ENCODE measurements around the gene HCN4. TPM values are rescaled to one million over a fixed set of nuclear protein-coding genes. Genes with fewer than 3 reads are reported as not detected.
A peak's percentile ranks its signal among the peaks of the same experiment; 100 is the strongest.

The HCN4 gene
- total RNA-seq, 1 experiment from 2014 or later: 10.5 TPM

DNA sequence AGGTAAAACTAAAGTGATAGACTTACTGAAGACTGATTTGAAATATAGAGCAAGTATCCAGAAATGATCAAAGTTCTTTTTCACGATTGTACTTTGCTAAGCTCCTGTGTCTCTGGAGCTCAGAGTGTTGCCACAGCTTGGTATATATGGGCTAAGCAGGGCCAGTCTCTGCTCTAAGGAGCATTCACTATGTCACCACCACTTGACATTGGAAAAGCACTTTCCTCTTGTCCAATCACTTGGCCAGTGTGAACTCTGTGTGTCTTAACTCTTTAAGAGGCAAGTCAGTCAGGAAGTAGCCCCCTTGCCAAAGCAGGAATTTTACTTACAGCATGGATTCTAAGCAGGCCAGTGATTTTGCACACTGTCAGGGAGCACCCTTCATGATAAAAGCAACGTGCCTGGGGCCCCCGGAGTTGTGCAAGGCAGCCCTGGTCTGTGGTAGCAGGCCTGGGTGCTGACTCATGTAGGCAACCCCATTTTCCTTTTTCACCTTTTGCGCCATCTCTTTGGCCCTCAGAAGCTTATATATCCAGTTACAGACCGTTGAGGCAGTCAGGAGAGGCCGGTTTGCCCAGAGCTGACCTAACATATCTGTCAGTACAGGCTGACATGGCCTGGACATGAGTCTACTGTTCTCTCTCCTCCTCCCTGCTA is 73.0 kb downstream of the HCN4 start (continued):
- TF ChIP-seq, protein P1, sequence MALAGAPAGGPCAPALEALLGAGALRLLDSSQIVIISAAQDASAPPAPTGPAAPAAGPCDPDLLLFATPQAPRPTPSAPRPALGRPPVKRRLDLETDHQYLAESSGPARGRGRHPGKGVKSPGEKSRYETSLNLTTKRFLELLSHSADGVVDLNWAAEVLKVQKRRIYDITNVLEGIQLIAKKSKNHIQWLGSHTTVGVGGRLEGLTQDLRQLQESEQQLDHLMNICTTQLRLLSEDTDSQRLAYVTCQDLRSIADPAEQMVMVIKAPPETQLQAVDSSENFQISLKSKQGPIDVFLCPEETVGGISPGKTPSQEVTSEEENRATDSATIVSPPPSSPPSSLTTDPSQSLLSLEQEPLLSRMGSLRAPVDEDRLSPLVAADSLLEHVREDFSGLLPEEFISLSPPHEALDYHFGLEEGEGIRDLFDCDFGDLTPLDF (CRISPR knock-in tag; IDR thresholded peaks at IDR 0.05): no peak
- TF ChIP-seq, protein P2, sequence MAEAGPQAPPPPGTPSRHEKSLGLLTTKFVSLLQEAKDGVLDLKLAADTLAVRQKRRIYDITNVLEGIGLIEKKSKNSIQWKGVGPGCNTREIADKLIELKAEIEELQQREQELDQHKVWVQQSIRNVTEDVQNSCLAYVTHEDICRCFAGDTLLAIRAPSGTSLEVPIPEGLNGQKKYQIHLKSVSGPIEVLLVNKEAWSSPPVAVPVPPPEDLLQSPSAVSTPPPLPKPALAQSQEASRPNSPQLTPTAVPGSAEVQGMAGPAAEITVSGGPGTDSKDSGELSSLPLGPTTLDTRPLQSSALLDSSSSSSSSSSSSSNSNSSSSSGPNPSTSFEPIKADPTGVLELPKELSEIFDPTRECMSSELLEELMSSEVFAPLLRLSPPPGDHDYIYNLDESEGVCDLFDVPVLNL (CRISPR knock-in tag; IDR thresholded peaks at IDR 0.05; ENCODE audit: borderline replicate concordance, low read depth): no peak
- TF ChIP-seq, protein P3, sequence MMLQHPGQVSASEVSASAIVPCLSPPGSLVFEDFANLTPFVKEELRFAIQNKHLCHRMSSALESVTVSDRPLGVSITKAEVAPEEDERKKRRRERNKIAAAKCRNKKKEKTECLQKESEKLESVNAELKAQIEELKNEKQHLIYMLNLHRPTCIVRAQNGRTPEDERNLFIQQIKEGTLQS (CRISPR knock-in tag; conservative IDR thresholded peaks at IDR 0.05): no peak
- TF ChIP-seq GABPB1 (CRISPR knock-in tag; IDR thresholded peaks at IDR 0.05): no peak
- no peak for TF ChIP-seq JUN (CRISPR knock-in tag; IDR thresholded peaks at IDR 0.05)
- TF ChIP-seq, protein P4, sequence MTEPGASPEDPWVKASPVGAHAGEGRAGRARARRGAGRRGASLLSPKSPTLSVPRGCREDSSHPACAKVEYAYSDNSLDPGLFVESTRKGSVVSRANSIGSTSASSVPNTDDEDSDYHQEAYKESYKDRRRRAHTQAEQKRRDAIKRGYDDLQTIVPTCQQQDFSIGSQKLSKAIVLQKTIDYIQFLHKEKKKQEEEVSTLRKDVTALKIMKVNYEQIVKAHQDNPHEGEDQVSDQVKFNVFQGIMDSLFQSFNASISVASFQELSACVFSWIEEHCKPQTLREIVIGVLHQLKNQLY (CRISPR knock-in tag; IDR thresholded peaks at IDR 0.05): no peak
- TF ChIP-seq ZNF671 (CRISPR knock-in tag; IDR thresholded peaks at IDR 0.05): no peak
- TF ChIP-seq MXD4 (CRISPR knock-in tag; IDR thresholded peaks at IDR 0.05; ENCODE audit: borderline replicate concordance): no peak
- TF ChIP-seq ZNF317 (CRISPR knock-in tag; IDR thresholded peaks at IDR 0.05; ENCODE audit: borderline replicate concordance, low read depth): no peak

DNA sequence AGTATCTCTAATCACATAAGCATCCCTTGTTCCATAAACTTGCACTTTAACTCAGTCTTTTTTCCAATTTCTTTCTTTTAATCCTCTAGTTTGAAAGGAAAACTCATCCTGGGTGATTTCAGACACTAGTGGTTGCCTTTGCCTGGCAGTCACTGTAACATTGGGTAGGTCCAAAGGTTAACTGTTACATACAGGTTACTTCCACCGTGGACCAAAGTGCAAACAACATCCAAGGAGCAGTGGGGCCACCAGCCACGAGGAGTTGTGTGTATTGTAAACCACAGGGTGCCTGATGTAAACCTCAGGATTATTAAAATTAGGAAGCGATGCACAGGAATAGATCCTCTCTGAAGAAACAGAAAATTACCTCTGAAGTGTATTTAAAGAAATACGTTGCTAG is 75.0 kb downstream of the HCN4 start:
- peaks cover 19% of the 10 kb centered on the region for H3K36me3 Mint-ChIP-seq
- ATAC-seq (no peak), DNase-seq (ENCODE audit: low spot score) (no peak)
- H3K27me3 Mint-ChIP-seq (ENCODE audit: low read depth): no peaks in the 10 kb centered on the region
- no peak overlapping the region for H3K4me3 Mint-ChIP-seq
- no peaks in the 10 kb centered on the region for H3K4me1 Mint-ChIP-seq
- H3K27ac Mint-ChIP-seq: no peak overlapping the region
- CTCF ChIA-PET: no interaction called here
- peak; percentile 62 for TF ChIP-seq GABPB1 (CRISPR knock-in tag; IDR thresholded peaks at IDR 0.05)
- TF ChIP-seq SMAD4 (CRISPR knock-in tag; IDR thresholded peaks at IDR 0.05): no peak
- no peak for TF ChIP-seq TP53 (CRISPR knock-in tag; IDR thresholded peaks at IDR 0.05)
- TF ChIP-seq ZNF317 (CRISPR knock-in tag; IDR thresholded peaks at IDR 0.05; ENCODE audit: borderline replicate concordance, low read depth): no peak
- TF ChIP-seq, protein P5, sequence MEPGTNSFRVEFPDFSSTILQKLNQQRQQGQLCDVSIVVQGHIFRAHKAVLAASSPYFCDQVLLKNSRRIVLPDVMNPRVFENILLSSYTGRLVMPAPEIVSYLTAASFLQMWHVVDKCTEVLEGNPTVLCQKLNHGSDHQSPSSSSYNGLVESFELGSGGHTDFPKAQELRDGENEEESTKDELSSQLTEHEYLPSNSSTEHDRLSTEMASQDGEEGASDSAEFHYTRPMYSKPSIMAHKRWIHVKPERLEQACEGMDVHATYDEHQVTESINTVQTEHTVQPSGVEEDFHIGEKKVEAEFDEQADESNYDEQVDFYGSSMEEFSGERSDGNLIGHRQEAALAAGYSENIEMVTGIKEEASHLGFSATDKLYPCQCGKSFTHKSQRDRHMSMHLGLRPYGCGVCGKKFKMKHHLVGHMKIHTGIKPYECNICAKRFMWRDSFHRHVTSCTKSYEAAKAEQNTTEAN (CRISPR knock-in tag; IDR thresholded peaks at IDR 0.05): no peak
- H3K9me3 Mint-ChIP-seq: no peaks in the 10 kb centered on the region
- POLR2A ChIA-PET: no interaction called here

DNA sequence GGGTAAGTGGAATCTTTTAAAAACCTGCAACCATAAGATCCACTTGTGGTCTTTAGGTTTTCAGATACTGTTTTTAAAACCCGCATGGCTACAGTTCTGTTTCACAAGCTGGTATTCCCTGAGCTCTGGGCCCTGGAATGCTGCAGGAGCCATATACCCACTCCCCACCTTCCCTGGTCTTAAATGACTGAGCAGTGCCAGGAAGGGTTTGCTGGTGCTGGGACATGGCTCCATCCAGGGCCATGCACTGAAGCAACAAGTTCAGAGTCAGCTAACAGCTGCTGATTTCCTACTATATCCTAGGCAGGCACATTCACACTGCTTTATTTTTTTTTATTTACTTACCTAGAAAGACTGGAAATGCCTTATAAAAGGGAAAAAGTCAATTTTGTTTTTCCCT is 77.3 kb downstream of the HCN4 start:
- no peak for ATAC-seq
- no peak overlapping the region for H3K27ac Mint-ChIP-seq
- DNase-seq (ENCODE audit: low spot score): no peak
- no peaks in the 10 kb centered on the region for H3K27me3 Mint-ChIP-seq (ENCODE audit: low read depth)
- H3K4me3 Mint-ChIP-seq: no peak overlapping the region
- ChIA-PET CTCF (interaction anchor here (0.9 to 1.9 kb wide), 2 partner anchors 14 kb away, joined by 3 to 4 read pairs; no protein-coding TSS in a partner anchor), POLR2A (no interaction called here)
- H3K4me1 Mint-ChIP-seq: no peaks in the 10 kb centered on the region
- no peaks in the 10 kb centered on the region for H3K9me3 Mint-ChIP-seq
- peaks cover 32% of the 10 kb centered on the region for H3K36me3 Mint-ChIP-seq
- no peak for TF ChIP-seq TCF7 (CRISPR knock-in tag; IDR thresholded peaks at IDR 0.05; ENCODE audit: low read depth)
- TF ChIP-seq EMX1 (CRISPR knock-in tag; IDR thresholded peaks at IDR 0.05): no peak
- TF ChIP-seq, protein P6, sequence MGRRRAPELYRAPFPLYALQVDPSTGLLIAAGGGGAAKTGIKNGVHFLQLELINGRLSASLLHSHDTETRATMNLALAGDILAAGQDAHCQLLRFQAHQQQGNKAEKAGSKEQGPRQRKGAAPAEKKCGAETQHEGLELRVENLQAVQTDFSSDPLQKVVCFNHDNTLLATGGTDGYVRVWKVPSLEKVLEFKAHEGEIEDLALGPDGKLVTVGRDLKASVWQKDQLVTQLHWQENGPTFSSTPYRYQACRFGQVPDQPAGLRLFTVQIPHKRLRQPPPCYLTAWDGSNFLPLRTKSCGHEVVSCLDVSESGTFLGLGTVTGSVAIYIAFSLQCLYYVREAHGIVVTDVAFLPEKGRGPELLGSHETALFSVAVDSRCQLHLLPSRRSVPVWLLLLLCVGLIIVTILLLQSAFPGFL (CRISPR knock-in tag; IDR thresholded peaks at IDR 0.05; ENCODE audit: borderline replicate concordance): no peak
- no peak for TF ChIP-seq JUN (CRISPR knock-in tag; IDR thresholded peaks at IDR 0.05)
- no peak for TF ChIP-seq NFYB (CRISPR knock-in tag; conservative IDR thresholded peaks at IDR 0.05; ENCODE audit: low read depth)
- no peak for TF ChIP-seq NR3C1 (CRISPR knock-in tag; conservative IDR thresholded peaks at IDR 0.05; ENCODE audit: low read depth)
- TF ChIP-seq, protein P7, sequence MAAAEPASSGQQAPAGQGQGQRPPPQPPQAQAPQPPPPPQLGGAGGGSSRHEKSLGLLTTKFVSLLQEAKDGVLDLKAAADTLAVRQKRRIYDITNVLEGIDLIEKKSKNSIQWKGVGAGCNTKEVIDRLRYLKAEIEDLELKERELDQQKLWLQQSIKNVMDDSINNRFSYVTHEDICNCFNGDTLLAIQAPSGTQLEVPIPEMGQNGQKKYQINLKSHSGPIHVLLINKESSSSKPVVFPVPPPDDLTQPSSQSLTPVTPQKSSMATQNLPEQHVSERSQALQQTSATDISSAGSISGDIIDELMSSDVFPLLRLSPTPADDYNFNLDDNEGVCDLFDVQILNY (CRISPR knock-in tag; IDR thresholded peaks at IDR 0.05): no peak
- TF ChIP-seq, protein P8, sequence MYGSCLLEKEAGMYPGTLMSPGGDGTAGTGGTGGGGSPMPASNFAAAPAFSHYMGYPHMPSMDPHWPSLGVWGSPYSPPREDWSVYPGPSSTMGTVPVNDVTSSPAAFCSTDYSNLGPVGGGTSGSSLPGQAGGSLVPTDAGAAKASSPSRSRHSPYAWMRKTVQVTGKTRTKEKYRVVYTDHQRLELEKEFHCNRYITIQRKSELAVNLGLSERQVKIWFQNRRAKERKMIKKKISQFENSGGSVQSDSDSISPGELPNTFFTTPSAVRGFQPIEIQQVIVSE (CRISPR knock-in tag; IDR thresholded peaks at IDR 0.05; ENCODE audit: borderline replicate concordance): no peak
- no peak for TF ChIP-seq NR1H2 (CRISPR knock-in tag; IDR thresholded peaks at IDR 0.05)
- TF ChIP-seq NFE2L1 (CRISPR knock-in tag; IDR thresholded peaks at IDR 0.05): no peak
- TF ChIP-seq, protein P9, sequence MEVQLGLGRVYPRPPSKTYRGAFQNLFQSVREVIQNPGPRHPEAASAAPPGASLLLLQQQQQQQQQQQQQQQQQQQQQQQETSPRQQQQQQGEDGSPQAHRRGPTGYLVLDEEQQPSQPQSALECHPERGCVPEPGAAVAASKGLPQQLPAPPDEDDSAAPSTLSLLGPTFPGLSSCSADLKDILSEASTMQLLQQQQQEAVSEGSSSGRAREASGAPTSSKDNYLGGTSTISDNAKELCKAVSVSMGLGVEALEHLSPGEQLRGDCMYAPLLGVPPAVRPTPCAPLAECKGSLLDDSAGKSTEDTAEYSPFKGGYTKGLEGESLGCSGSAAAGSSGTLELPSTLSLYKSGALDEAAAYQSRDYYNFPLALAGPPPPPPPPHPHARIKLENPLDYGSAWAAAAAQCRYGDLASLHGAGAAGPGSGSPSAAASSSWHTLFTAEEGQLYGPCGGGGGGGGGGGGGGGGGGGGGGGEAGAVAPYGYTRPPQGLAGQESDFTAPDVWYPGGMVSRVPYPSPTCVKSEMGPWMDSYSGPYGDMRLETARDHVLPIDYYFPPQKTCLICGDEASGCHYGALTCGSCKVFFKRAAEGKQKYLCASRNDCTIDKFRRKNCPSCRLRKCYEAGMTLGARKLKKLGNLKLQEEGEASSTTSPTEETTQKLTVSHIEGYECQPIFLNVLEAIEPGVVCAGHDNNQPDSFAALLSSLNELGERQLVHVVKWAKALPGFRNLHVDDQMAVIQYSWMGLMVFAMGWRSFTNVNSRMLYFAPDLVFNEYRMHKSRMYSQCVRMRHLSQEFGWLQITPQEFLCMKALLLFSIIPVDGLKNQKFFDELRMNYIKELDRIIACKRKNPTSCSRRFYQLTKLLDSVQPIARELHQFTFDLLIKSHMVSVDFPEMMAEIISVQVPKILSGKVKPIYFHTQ (CRISPR knock-in tag; IDR thresholded peaks at IDR 0.05): no peak

All from WTC11 (cell line).